ENCODE measurements around the gene NOC2L. TPM values are rescaled to one million over a fixed set of nuclear protein-coding genes. Genes with fewer than 3 reads are reported as not detected.
A peak's percentile ranks its signal among the peaks of the same experiment; 100 is the strongest.

Gene NOC2L
- total RNA-seq, 2 experiments from 2014 or later = 58.2 to 58.4 TPM

DNA sequence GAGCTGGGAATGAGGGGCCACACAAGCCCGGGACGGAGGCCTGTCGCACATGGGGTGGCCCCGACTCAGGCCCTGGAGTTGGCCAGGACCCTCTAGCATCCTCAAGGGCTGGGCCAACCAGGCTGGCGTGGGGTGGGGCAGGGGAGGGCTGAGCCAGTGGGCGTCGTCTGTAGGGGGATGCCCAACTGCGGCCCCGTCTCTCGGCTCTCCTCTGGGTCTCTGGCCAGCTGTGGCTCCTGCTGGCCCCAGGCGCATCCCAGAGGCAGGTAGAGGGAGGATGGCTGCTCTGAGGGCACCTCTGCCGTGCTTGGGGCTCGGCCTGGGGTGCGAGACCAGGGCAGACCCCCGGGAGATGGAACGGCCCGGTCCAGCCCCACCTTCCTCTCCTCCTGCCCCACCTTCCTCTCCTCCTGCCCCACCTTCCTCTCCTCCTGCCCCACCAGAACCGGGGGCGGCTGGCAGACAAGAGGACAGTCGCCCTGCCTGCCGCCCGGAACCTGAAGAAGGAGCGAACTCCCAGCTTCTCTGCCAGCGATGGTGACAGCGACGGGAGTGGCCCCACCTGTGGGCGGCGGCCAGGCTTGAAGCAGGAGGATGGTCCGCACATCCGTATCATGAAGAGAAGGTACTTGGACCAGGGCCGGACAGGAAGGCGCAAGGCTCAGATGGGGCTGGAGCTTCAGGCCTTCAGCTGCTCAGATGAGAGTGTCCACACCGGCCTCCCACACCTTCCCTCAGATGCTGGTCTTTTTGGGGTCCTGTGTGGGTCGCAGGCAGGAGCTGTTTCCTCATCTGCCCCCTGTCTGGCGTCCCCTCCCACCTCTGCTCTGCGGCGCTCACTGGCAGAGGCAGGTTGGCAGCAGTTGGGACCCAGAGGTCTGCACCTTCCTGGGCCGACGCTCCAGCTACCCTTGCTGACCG lies 29.1 kb downstream of the NOC2L start:
- Mint-ChIP-seq H3K27ac (no peak overlapping the region), H3K4me1 (peaks cover 4% of the 10 kb centered on the region), H3K27me3 (peaks cover 23% of the 10 kb centered on the region), H3K36me3 (ENCODE audit: low read depth) (no peaks in the 10 kb centered on the region), H3K4me3 (no peak overlapping the region), H3K9me3 (no peaks in the 10 kb centered on the region)
- ChIA-PET POLR2A (no interaction called here), CTCF (no interaction called here)
- DNase-seq = no peak

DNA sequence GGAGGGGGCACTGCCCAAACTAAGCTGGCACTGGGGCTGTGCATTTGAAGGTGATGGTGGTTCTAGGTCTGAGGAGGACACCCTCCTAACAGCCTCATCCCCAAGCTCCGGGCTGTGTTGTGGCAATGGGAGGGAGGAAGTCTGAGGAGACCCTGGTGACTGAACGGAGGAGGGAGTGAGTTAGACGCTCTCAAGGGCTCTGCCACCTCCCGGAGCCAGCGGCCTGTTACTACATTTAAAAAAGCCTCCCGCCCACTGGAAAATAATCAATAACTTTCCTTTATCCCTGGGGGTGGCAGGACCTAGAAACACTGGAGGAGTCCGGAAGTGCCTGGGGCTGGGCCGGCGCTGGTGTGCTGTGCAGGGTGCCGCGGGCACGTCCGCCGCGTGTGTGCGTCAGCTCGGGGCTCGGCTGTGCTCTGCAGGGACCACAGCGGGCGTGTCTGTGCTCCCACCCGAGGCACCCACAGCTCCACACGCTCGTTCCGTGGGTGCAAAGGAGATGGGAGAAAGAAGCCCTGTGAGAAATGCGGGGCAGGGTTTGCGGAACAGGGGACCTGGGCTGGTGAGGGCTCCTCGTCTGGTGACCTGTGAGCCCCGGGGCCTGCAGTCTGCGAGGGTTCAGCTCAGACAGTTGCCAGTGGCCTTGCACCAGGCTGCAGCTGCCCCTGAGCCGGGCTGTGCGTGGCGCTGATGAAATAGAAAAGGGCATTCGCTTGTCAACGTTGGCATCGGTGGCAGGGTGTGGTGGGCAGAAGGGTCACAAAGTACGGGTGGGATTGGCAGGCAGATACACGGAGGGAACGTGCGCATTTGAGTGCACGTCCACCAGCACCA lies 30.0 kb downstream of the NOC2L start:
- Mint-ChIP-seq H3K4me3 (no peak overlapping the region), H3K27ac (no peak overlapping the region), H3K4me1 (peaks cover 4% of the 10 kb centered on the region), H3K9me3 (no peaks in the 10 kb centered on the region), H3K36me3 (ENCODE audit: low read depth) (no peaks in the 10 kb centered on the region), H3K27me3 (peaks cover 21% of the 10 kb centered on the region)
- DNase-seq = no peak
- CTCF ChIA-PET = no interaction called here
- POLR2A ChIA-PET = interaction anchor here (1.1 kb wide), 1 partner anchor 9 kb away, joined by 3 read pairs; no protein-coding TSS in a partner anchor

DNA sequence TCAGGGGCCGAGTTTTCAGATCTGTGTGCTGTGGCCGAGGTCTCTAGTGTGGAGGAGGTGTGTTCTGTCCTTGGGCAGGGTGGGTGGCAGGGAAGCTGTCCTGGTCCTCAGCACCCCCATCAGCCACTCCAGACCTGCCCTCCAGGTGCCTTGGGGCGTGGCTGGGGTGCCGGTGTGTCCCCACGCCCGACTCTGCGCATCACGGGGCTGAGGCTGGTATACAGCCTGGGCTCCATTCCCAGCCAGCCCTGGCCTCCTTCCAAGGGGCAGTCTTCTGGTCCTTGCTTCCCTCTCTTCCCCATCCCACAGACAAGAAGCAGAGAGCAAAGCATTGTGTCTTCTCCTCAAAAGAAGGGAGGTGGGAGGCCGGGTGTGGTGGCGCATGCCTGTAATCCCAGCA lies 31.3 kb downstream of the NOC2L start:
- ChIA-PET POLR2A (no interaction called here), CTCF (no interaction called here)
- no peaks in the 10 kb centered on the region for H3K9me3 Mint-ChIP-seq
- peaks cover 8% of the 10 kb centered on the region for H3K4me1 Mint-ChIP-seq
- peaks cover 29% of the 10 kb centered on the region for H3K27me3 Mint-ChIP-seq
- H3K36me3 Mint-ChIP-seq (ENCODE audit: low read depth) = no peaks in the 10 kb centered on the region
- no peak overlapping the region for H3K27ac Mint-ChIP-seq
- no peak for DNase-seq
- no peak overlapping the region for H3K4me3 Mint-ChIP-seq

DNA sequence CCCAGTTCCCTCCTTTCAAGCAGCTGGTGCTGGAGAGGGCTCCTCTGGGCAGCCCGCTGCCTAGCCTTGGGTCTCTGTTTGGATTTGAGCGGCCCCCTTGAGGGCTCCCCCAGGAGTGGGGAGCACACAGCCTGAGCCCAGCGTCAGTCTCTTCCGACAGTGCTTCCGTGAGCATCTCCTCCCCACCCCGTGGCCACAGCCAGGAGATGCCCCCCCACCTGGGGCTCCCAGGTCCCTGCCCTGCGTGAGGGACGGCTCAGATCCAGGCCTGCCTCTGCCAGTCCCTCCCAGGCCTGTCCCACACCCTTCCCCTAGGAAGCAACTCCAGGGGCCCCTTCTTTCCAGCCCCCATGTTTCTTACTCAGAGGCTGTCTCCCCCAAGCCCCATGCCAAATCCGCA lies 31.8 kb downstream of the NOC2L start:
- CTCF ChIA-PET = no interaction called here
- Mint-ChIP-seq H3K27ac (no peak overlapping the region), H3K36me3 (ENCODE audit: low read depth) (no peaks in the 10 kb centered on the region), H3K9me3 (no peaks in the 10 kb centered on the region), H3K4me1 (peaks cover 8% of the 10 kb centered on the region), H3K4me3 (no peak overlapping the region), H3K27me3 (peaks cover 34% of the 10 kb centered on the region)
- no peak for DNase-seq
- POLR2A ChIA-PET = no interaction called here

DNA sequence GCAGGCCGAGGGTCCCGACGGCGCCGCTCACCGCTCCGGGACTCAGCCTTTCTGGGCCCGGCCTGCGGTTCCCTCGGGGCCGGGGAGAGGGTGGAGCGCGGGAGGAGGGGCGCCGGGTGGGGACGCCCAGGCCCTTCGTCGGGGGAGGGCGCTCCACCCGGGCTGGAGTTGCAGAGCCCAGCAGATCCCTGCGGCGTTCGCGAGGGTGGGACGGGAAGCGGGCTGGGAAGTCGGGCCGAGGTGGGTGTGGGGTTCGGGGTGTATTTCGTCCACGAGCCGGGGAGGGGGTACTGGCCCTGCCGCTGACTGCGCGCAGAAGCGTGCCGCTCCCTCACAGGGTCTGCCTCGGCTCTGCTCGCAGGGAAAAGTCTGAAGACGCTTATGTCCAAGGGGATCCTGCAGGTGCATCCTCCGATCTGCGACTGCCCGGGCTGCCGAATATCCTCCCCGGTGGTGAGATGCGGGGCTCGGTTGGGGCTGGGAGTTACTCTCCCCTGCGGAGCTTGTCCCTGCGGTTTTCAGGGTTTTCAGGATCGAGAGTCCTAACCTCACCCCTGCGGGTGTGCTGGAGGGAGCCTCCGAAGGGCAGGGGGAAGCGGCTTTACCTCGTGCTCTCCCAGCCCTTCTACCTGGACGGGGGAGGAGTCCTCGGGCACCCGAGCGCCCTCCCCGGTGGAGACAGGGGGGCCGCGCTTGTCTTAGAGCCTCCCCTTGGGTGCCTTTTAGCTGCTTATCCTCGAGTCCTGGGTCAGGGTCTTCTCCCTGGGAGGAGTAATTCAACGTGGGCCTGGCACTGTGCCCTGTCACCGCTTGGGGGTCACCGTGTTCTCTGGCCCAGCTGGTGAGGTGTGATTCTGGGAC lies 33.3 kb downstream of the NOC2L start:
- Mint-ChIP-seq H3K27ac (no peak overlapping the region), H3K4me1 (peaks cover 11% of the 10 kb centered on the region), H3K4me3 (no peak overlapping the region), H3K27me3 (peaks cover 42% of the 10 kb centered on the region), H3K9me3 (no peaks in the 10 kb centered on the region), H3K36me3 (ENCODE audit: low read depth) (no peaks in the 10 kb centered on the region)
- CTCF ChIA-PET = no interaction called here
- POLR2A ChIA-PET = no interaction called here
- DNase-seq = no peak

DNA sequence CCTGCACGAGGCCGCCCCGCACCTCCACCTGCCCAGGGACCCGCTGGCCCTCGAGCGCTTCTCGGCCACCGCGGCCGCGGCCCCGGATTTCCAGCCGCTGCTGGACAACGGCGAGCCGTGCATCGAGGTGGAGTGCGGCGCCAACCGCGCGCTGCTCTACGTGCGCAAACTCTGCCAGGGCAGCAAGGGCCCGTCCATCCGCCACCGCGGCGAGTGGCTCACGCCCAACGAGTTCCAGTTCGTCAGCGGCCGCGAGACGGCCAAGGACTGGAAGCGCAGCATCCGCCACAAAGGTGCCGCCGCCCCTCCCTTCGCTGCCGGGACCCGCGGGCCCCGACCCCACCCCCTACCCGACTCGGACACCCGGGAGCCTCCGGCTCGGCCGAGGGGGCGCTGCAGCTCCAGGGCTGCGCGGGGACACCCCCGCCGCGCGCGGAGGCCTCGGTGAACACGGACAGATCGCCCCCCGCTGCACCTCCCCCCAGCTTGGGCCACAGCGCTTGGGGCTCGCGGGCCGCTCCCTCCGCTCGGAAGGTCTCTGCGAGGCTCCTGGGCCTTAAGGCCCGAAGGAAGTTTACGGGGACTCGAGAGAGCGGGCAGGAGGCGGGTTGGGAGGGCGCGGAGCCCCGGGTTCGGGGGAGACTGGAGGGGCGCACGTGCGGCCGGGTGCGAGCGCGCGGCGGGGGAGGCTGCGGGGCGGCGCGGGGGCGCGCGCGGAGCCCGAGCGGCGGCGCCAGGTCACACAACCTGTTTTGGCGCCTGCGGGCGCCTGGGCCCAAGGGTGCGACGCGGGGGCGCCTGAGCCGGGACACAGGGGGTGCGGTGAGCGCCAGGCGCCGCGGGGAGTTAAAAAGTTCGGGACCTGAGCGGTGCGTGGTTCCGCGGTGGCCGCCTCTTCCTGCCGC lies 34.1 kb downstream of the NOC2L start:
- no peak for DNase-seq
- no peak overlapping the region for H3K27ac Mint-ChIP-seq
- H3K4me3 Mint-ChIP-seq = no peak overlapping the region
- ChIA-PET POLR2A (no interaction called here), CTCF (no interaction called here)
- H3K4me1 Mint-ChIP-seq = peaks cover 13% of the 10 kb centered on the region
- no peaks in the 10 kb centered on the region for H3K9me3 Mint-ChIP-seq
- H3K27me3 Mint-ChIP-seq = peaks cover 49% of the 10 kb centered on the region
- H3K36me3 Mint-ChIP-seq (ENCODE audit: low read depth) = no peaks in the 10 kb centered on the region

DNA sequence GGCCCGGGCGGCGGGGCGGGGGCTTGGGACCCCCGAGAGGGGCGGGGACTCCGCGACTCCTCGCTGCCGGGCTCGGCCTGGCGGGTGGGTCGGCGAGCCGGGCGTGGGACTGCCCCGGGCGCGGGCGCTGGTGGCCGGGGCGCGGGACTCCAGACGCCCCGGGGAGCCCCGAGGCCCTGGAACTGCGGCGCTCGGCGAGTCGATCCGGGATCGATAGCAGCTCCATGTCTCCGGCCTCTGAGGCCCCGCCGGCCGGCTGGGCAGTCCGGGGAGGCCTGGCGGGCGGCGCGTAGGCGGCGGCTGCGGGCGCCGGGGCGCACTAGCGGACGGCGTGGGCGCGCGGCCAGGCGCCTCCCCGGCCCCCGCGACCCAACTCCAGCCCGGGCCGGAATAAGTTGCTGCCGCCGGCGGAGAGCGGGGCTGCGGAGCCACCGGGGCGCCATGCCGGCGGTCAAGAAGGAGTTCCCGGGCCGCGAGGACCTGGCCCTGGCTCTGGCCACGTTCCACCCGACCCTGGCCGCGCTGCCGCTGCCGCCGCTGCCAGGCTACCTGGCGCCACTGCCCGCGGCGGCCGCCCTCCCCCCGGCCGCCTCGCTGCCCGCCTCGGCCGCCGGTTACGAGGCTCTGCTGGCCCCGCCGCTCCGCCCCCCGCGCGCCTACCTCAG lies 34.9 kb downstream of the NOC2L start:
- H3K4me3 Mint-ChIP-seq = no peak overlapping the region
- H3K27me3 Mint-ChIP-seq = peaks cover 49% of the 10 kb centered on the region
- ChIA-PET CTCF (no interaction called here), POLR2A (no interaction called here)
- H3K36me3 Mint-ChIP-seq (ENCODE audit: low read depth) = no peaks in the 10 kb centered on the region
- H3K27ac Mint-ChIP-seq = no peak overlapping the region
- peaks cover 13% of the 10 kb centered on the region for H3K4me1 Mint-ChIP-seq
- no peak for DNase-seq
- no peaks in the 10 kb centered on the region for H3K9me3 Mint-ChIP-seq

DNA sequence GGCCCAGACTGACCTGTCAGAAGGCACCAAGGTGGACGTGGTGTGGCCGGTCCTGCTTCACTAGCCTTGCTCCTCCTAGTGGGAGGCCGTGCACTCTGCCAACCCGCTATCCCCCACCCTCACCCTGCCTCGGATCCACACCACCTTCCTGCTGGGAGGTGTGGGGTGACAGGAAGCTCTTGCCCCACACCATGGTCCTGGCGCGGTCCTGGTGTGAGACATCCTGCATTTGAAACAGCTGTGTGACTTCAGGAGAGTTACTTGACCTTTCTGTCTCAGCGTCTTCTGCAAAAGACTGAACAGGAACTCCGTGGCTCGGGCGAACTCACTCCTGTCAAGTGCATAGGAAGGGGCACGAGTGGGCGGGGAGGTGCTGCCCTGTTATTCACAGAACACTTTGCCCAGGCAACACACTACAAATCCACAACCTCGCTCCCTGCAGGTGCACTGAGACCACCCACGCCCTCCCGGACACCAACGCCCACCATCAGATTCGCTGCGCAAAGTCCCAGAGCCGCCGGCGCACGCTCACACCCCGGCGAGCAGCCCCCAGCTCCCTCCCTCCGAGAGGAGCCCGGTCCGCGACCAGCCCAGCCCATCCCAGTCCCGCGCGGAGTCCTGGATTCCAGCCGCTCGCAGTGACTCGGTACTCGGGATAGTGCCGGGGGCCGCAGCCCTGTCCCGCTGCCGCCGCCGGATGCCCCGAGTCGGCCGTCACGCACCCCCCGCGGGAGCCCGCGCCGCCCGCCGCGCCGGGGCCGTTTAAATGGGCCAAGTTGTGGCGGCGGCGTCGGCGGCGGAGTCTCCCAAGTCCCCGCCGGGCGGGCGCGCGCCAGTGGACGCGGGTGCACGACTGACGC lies 35.7 kb downstream of the NOC2L start, which contains the start of gene SAMD11:
Gene SAMD11 (plus strand): TSS at position 793 of the 860 bp plus-strand sequence. CDS start 509 bp downstream, outside the sequence.
- CTCF ChIA-PET = no interaction called here
- POLR2A ChIA-PET = no interaction called here
- Mint-ChIP-seq H3K4me3 (peak within 1 kb of the TSS; percentile 41), H3K9me3 (no peaks in the 10 kb centered on the region), H3K27me3 (peaks cover 53% of the 10 kb centered on the region), H3K27ac (no peak within 1 kb of the TSS), H3K36me3 (ENCODE audit: low read depth) (no peaks in the 10 kb centered on the region), H3K4me1 (peaks cover 13% of the 10 kb centered on the region)
- peak; percentile 34 for DNase-seq

DNA sequence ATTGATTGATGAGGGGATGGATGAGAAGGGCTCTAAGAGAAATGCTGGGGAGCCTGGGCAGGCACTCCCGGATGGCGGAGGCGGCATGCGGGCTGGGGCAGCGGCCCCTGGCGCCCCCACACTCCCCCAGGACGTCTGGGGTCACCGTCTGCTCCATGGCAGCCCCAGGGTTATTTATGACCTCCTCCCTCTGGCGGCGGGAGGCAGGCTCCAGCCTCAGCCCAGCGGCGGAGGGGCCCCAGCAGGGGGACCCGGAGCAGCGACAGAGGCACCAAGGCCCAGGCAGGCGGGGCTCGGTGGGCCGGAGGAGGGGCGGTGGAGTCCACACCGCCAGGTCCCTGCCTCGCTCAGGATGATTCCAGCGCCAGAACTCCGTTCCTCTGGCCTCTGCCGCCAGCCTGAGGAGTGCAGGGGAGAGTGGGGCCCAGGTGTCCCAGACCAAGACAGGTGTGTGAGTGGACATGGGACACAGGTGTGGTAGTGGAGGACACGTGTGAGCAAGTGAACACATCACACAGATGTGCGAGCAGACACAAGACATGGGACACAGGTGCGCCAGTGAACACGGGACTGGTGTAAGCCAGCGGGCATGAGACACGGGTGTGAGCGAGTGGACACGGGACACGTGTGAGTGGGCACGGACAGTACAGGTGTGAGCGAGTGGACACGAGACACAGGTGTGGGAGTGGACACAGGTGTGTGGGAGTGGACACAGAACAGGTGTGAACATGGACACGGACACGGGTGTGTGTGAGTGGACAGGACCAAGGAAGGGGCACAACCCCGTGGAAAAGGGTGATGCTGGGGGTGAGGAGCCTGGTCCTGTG lies 37.8 kb downstream of the NOC2L start:
- H3K27me3 Mint-ChIP-seq = peaks cover 45% of the 10 kb centered on the region
- H3K36me3 Mint-ChIP-seq (ENCODE audit: low read depth) = no peaks in the 10 kb centered on the region
- H3K4me1 Mint-ChIP-seq = peaks cover 11% of the 10 kb centered on the region
- ChIA-PET CTCF (no interaction called here), POLR2A (interaction anchor here (1.4 kb wide), 1 partner anchor 21 kb away, joined by 4 read pairs; no protein-coding TSS in a partner anchor)
- no peaks in the 10 kb centered on the region for H3K9me3 Mint-ChIP-seq
- H3K4me3 Mint-ChIP-seq = no peak overlapping the region
- no peak for DNase-seq
- H3K27ac Mint-ChIP-seq = no peak overlapping the region

DNA sequence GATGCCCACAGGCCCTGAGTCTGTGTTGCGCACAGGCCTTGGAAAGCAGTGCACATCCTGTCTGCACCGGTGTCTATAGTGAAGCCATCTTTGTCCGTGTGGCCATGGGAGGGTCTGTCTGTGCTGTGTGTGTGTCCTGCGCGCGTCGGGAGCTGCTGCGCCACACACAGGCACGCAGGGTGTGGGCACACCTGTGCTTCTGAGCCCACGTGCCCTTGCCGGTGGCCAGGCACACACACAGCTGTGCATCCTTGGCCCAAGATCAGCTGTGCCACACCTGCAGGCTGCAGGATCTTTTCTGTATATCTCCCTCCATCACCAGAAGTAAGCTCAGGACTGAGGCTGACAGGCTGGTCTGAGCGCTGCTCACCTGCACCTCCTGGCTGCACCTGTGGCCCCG lies 38.5 kb downstream of the NOC2L start:
- Mint-ChIP-seq H3K36me3 (ENCODE audit: low read depth) (no peaks in the 10 kb centered on the region), H3K27ac (no peak overlapping the region), H3K27me3 (peaks cover 38% of the 10 kb centered on the region), H3K4me3 (no peak overlapping the region), H3K4me1 (peaks cover 8% of the 10 kb centered on the region), H3K9me3 (no peaks in the 10 kb centered on the region)
- ChIA-PET POLR2A (interaction anchor here (1.4 kb wide), 1 partner anchor 22 kb away, joined by 4 read pairs; no protein-coding TSS in a partner anchor), CTCF (no interaction called here)
- no peak for DNase-seq

Measured in activated CD4-positive, alpha-beta memory T cell treated with anti-CD3 and anti-CD28 coated beads, Interleukin-2, amount 10 ng/mL, durations not matched to agents 7 days and 5 days (primary cell).